ENCODE measurements around the gene TEX38.

The TEX38 gene

GRCh38 chr1:46672696-46673095, 1.0 kb downstream of the TEX38 start:
- Histone ChIP-seq H3K27me3 (no peaks in the 10 kb centered on the region), H3K4me1 (no peaks in the 10 kb centered on the region), H3K4me3 (ENCODE audit: low read depth, low read length) (no peak overlapping the region), H3K36me3 (no peaks in the 10 kb centered on the region), H3K9me3 (no peaks in the 10 kb centered on the region)
- TF ChIP-seq CTCF (IDR thresholded peaks at IDR 0.05; ENCODE audit: low read depth, low read length), result no peak
- DNase-seq, result no peak

- Histone ChIP-seq H3K36me3 (no peaks in the 10 kb centered on the region), H3K9me3 (no peaks in the 10 kb centered on the region)
Observed at GRCh38 chr1:46673749-46674182, 2.1 kb downstream of the TEX38 start.

GRCh38 chr1:46675549-46676314, 4.1 kb downstream of the TEX38 start:
- peaks cover 6% of the 10 kb centered on the region for H3K36me3 ChIP-seq
- DNase-seq, result no peak
- no peaks in the 10 kb centered on the region for H3K9me3 ChIP-seq
- H3K4me3 ChIP-seq (ENCODE audit: low read depth, low read length), result no peak overlapping the region
- no peaks in the 10 kb centered on the region for H3K4me1 ChIP-seq
- TF ChIP-seq CTCF (IDR thresholded peaks at IDR 0.05; ENCODE audit: low read depth, low read length), result no peak
- no peaks in the 10 kb centered on the region for H3K27me3 ChIP-seq

More at GRCh38 chr1:46673749-46674182, 2.1 kb downstream of the TEX38 start:
- no peak for TF ChIP-seq CTCF (IDR thresholded peaks at IDR 0.05; ENCODE audit: low read depth, low read length)
- Histone ChIP-seq H3K4me3 (ENCODE audit: low read depth, low read length) (no peak overlapping the region), H3K27me3 (no peaks in the 10 kb centered on the region), H3K4me1 (no peaks in the 10 kb centered on the region)
- DNase-seq, result no peak

- TF ChIP-seq CTCF (IDR thresholded peaks at IDR 0.05; ENCODE audit: low read depth, low read length), result no peak
- Histone ChIP-seq H3K4me3 (ENCODE audit: low read depth, low read length) (no peak overlapping the region), H3K36me3 (peaks cover 6% of the 10 kb centered on the region), H3K27me3 (no peaks in the 10 kb centered on the region), H3K4me1 (no peaks in the 10 kb centered on the region), H3K9me3 (no peaks in the 10 kb centered on the region)
- DNase-seq, result no peak
Observed at GRCh38 chr1:46676531-46676930, 4.9 kb downstream of the TEX38 start.

- H3K4me3 ChIP-seq (ENCODE audit: low read depth, low read length), result no peak overlapping the region
- no peak for TF ChIP-seq CTCF (IDR thresholded peaks at IDR 0.05; ENCODE audit: low read depth, low read length)
- no peaks in the 10 kb centered on the region for H3K4me1 ChIP-seq
- no peaks in the 10 kb centered on the region for H3K9me3 ChIP-seq
- DNase-seq, result no peak
- H3K27me3 ChIP-seq, result no peaks in the 10 kb centered on the region
- H3K36me3 ChIP-seq, result peaks cover 6% of the 10 kb centered on the region
Observed at GRCh38 chr1:46677339-46677738, 5.7 kb downstream of the TEX38 start.

GRCh38 chr1:46679789-46680573, 8.3 kb downstream of the TEX38 start:
- TF ChIP-seq CTCF (IDR thresholded peaks at IDR 0.05; ENCODE audit: low read depth, low read length), result no peak
- Histone ChIP-seq H3K4me3 (ENCODE audit: low read depth, low read length) (no peak overlapping the region), H3K9me3 (no peaks in the 10 kb centered on the region), H3K4me1 (no peaks in the 10 kb centered on the region), H3K36me3 (peaks cover 6% of the 10 kb centered on the region), H3K27me3 (no peaks in the 10 kb centered on the region)
- no peak for DNase-seq
